Lower lobe of right lung (tissue), 2 donors: ENCODE results near the gene FOXN3. TPM values are rescaled to one million over a fixed set of nuclear protein-coding genes. Genes with fewer than 3 reads are reported as not detected.

Experiments used
- ATAC-seq, 2 donors: fragments of 200-7000 bp; cut with Tn5 transposase; one replicate each; pipeline ENCODE4 v1.9.1; 2020 to 2022; ENCODE audit warnings: mild to moderate bottlenecking in 2 of 2, moderate library complexity in 2 of 2
- DNase-seq: peaks from one replicate; pipeline ENCODE4 v3.0.0-alpha.2; 2020
- H3K27ac ChIP-seq: fragments of 200-600 bp; one replicate; pipeline ENCODE4 v1.8.0; 2022
- H3K27me3 ChIP-seq: fragments of 200-600 bp; one replicate; pipeline ENCODE4 v1.8.0; 2022; ENCODE audit warnings: low read depth
- H3K36me3 ChIP-seq: fragments of 200-600 bp; one replicate; pipeline ENCODE4 v1.8.0; 2022; ENCODE audit warnings: mild to moderate bottlenecking
- H3K4me1 ChIP-seq: fragments of 200-600 bp; one replicate; pipeline ENCODE4 v1.8.0; 2022
- H3K4me3 ChIP-seq: fragments of 200-600 bp; one replicate; pipeline ENCODE4 v1.8.0; 2022; ENCODE audit warnings: mild to moderate bottlenecking
- H3K9me3 ChIP-seq: fragments of 200-600 bp; one replicate; pipeline ENCODE4 v1.8.0; 2022
- CTCF ChIP-seq: fragments of 200-600 bp; IDR thresholded peaks from one replicate; pipeline ENCODE4 v1.8.0; 2022; ENCODE audit warnings: antibody characterized with exemption, mild to moderate bottlenecking
- intact Hi-C: fragments of 100-400 bp; cut with DNase I; formaldehyde crosslinking; loops from one replicate; pipeline ENCODE4 v1.11.0; 2022
- total RNA-seq: library from RNA; stranded (reverse); fragmentation: NEBNext Ultra II Directional; extraction: Animal tissue kit (Norgen Biotek cat#: 25700); gene quantifications from one replicate; pipeline ENCODE4 v1.2.1, GENCODE V29; 2021
- donor health status: DM: no; HTN: yes; CAD: no; lungs with severe emphysema.

Gene FOXN3
- total RNA-seq, 1 donor from 2014 or later = 116 TPM

- H3K4me1 ChIP-seq = peaks cover 5% of the 10 kb centered on the region
- H3K27ac ChIP-seq = no peak overlapping the region
- no peaks in the 10 kb centered on the region for H3K36me3 ChIP-seq
- TF ChIP-seq CTCF = no peak
- intact Hi-C loops = no loop called here
- H3K4me3 ChIP-seq = no peak overlapping the region
- H3K9me3 ChIP-seq = no peaks in the 10 kb centered on the region
- ATAC-seq = no peak
- DNase-seq = no peak
- H3K27me3 ChIP-seq = no peaks in the 10 kb centered on the region
Measured at GRCh38 chr14:89197623-89198022, 219.4 kb downstream of the FOXN3 start.

- no peak for DNase-seq
- Histone ChIP-seq H3K27ac (no peak overlapping the region), H3K36me3 (no peaks in the 10 kb centered on the region), H3K9me3 (no peaks in the 10 kb centered on the region), H3K27me3 (no peaks in the 10 kb centered on the region), H3K4me3 (no peak overlapping the region), H3K4me1 (no peaks in the 10 kb centered on the region)
- TF ChIP-seq CTCF = no peak
- intact Hi-C loops = no loop called here
- ATAC-seq = no peak
Measured at GRCh38 chr14:89196545-89196944, 220.5 kb downstream of the FOXN3 start.

GRCh38 chr14:89194376-89194775 is 222.7 kb downstream of the FOXN3 start:
- Histone ChIP-seq H3K4me1 (no peaks in the 10 kb centered on the region), H3K9me3 (no peaks in the 10 kb centered on the region), H3K36me3 (peaks cover 5% of the 10 kb centered on the region), H3K27me3 (no peaks in the 10 kb centered on the region), H3K4me3 (no peak overlapping the region), H3K27ac (no peak overlapping the region)
- DNase-seq = no peak
- no peak for ATAC-seq
- intact Hi-C loops = no loop called here
- no peak for TF ChIP-seq CTCF

- Histone ChIP-seq H3K9me3 (no peaks in the 10 kb centered on the region), H3K27ac (no peak overlapping the region), H3K27me3 (no peaks in the 10 kb centered on the region), H3K4me3 (no peak overlapping the region), H3K4me1 (no peaks in the 10 kb centered on the region), H3K36me3 (peaks cover 9% of the 10 kb centered on the region)
- TF ChIP-seq CTCF = no peak
- ATAC-seq (no peak), DNase-seq (no peak)
- intact Hi-C loops = no loop called here
Measured at GRCh38 chr14:89190765-89191513, 226.1 kb downstream of the FOXN3 start.

- H3K27ac ChIP-seq = no peak overlapping the region
- H3K27me3 ChIP-seq = no peaks in the 10 kb centered on the region
- TF ChIP-seq CTCF = no peak
- H3K36me3 ChIP-seq = peaks cover 9% of the 10 kb centered on the region
- H3K4me1 ChIP-seq = no peaks in the 10 kb centered on the region
- DNase-seq (no peak), ATAC-seq (no peak)
- intact Hi-C loops = no loop called here
- H3K9me3 ChIP-seq = no peaks in the 10 kb centered on the region
- no peak overlapping the region for H3K4me3 ChIP-seq
Measured at GRCh38 chr14:89188492-89188891, 228.5 kb downstream of the FOXN3 start.
